GM20000 (cell line): Measurements from ENCODE around the gene TEX264.

Experiments
- DNase-seq: peaks from one replicate; pipeline ENCODE4 v3.0.0; 2012; ENCODE audit warnings: low spot score
- CTCF ChIP-seq: IDR thresholded peaks from 2 replicates; pipeline ENCODE4 v1.5.1; 2012; ENCODE audit warnings: mild to moderate bottlenecking, control low read depth; ENCODE audit errors: extremely low read depth, missing control alignments

TEX264 gene

GRCh38 chr3:51706021-51706485 is 35.0 kb downstream of the TEX264 start:
- no peak for TF ChIP-seq CTCF
- DNase-seq: no peak

DNA sequence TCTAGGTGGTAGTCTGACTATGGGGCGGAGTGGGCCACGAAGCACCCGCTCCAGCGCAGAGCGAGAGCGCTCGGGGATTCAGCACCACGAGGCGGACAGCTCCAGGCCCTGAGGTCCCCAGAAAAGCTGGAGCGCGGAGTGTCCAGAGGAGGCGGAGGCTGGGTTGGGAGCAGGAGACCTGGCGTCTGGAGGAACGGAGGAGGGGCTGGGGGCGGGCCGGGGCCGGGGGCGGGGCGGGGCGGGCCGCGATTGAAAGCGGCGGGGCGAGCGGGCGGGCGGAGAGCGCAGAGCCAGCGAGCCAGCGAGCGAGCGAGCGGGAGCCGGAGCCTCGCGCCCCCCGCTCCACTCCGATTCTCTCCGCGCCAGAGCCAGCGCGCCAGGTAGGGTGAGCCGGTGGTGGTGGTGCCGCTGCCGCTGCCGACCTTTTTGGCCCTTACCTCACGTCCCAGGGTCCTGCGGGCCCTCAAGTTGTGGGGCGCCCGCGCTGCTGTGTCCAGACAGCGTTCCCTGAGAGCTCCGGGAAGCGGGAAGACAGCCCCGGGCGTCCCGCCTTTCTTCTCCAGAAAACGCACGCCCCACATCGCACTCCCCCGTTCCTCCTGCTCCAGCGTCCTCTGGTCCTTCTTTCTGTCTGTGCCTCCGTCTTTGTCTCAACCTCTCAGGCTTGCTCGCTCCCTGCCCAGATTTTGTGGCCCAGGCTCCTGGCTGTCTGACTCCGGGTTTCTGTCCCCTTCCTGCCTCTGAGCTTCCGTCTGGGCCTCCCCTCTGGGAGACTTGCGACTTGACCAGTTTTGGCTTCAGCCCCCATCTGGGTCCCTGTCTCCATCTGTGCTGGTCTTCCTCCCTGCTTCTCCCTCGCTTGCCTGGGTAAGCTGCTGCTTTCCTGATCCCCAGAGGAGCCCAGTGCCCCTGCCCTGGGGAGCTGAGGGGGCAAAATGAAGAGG is 36.0 kb downstream of the TEX264 start, which contains the start of gene GRM2:
TSS of gene GRM2 (plus strand) at position 281 of the 944 bp plus-strand sequence. CDS start 1,916 bp downstream, outside the sequence.
- TF ChIP-seq CTCF: no peak
- DNase-seq: no peak

DNA sequence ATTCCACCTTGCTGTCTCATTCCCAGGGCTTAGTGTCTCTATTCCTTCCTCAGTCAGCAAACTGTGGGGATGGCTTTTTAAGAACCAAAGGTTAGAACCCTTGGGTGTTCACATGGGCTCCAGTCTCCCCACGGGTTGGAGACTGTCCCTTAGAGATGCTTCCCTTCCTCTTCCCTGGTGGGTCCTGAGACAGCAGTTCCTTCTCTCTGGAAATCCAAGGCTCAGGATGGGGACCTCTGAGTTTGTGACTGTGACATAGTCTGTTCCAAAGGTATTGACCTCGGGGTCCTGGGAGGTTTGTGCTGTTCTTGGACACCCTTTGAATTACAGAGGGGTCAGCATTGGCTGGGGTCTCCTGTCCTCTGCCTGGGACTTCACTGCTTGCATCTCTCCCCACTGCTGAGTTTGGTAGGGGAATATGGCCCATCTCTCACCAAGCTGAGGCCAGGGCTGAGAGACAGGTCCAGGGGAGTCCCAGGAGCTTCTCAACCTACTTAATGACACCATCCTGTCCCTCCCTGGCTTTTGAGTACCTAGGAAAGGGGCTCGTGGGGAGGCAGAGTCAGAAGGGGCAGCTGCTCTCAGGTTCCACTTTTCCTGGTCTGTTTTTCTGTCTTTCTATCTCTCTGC is 37.3 kb downstream of the TEX264 start:
- no peak for TF ChIP-seq CTCF
- DNase-seq: no peak

DNA sequence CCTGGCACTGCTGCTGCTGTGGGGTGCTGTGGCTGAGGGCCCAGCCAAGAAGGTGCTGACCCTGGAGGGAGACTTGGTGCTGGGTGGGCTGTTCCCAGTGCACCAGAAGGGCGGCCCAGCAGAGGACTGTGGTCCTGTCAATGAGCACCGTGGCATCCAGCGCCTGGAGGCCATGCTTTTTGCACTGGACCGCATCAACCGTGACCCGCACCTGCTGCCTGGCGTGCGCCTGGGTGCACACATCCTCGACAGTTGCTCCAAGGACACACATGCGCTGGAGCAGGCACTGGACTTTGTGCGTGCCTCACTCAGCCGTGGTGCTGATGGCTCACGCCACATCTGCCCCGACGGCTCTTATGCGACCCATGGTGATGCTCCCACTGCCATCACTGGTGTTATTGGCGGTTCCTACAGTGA is 38.0 kb downstream of the TEX264 start:
- no peak for TF ChIP-seq CTCF

GRCh38 chr3:51709675-51710074 is 38.6 kb downstream of the TEX264 start:
- DNase-seq: no peak
- TF ChIP-seq CTCF: no peak

More for the DNA sequence above, 38.0 kb downstream of the TEX264 start:
- DNase-seq: no peak

- DNase-seq: no peak
- TF ChIP-seq CTCF: no peak
Measured at GRCh38 chr3:51710631-51711351, 39.7 kb downstream of the TEX264 start.
